HG03095 (cell line): ENCODE results near the gene CNDP1.
"Not testable (repeated sequence)": the region's sequence is repeated elsewhere in the genome, so short reads cannot be mapped to it uniquely, and the experiment has no call there.

Experiments
- ATAC-seq: cut with Tn5 transposase; IDR thresholded peaks from one replicate; pipeline ENCODE4 v1.9.1; 2021; ENCODE audit warnings: moderate library complexity; ENCODE audit not compliant: unreplicated experiment

CNDP1 gene

DNA sequence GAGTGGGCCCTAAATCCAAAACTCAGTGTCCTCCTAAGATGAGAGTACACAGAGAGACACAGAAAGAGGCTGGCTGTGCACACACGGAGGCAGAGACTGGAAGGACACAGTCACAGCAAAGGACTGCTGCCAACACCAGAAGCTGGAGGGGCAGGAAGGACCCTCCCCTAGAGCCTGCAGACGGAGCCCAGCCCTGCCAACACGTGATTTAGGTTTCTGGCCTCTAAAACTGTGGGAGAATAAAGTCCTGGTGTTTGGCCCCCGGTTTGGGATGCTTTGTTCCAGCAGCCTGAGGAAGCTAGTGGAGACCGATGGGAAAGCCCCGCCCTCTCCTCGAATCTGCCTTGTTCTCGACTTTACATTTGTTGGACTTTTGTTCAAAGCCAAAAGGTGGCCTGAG is 10.6 kb downstream of the CNDP1 start:
- no peak for ATAC-seq

DNA sequence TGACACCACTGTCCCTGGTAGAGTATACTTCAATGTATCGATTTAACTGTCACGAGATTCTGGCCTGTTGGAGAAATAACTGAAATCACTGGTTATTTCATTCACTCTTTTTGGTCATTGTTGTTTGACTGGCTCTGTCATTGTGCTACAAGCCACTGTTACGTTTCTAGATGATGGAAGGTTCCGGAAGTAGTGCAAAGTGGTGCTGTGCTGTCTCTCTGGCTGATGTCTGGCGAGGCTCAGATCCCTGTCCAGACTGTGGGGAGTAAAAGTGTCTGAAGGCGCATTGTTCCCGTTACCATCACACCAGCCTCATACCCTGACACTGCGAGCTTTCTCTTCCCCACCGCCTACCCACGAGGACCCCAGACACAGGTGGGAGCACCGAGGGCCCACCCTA is 11.7 kb downstream of the CNDP1 start:
- no peak for ATAC-seq

DNA sequence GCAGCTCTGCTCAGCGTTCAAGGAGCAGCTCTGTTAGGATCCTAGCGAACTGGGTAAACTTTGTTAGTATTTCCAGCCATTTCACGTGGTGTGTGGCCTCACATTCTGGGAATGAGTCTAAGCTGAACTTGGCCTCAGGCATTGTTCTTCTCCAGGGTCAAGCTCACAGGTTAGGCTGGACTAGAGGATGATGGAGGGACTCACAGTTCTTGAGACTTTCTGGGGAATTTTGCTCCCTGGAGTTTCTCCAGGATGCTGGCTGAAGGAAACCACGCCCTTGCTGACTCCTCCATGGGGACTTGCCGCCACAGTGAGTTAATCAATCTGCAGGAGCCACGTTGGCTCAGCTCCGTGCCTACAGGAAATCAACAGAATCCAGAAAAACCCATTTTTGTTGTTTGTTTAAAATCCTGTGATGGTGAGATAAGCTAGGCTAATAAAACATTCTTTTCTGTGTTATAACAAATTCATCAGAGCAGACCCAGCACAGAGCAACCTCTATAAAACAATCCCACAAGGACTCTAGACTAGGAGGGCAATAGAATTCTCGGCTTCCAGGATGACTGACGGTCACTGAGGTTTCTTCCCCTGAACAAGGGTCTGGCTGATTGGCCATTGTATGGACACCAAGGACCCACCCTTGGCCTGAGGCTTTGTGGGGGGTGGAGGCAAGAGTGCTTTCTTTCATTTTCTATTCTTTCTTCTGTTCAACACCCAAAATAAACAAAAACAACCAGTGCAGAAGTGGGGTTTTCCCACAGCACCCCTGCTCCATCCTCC is 12.6 kb downstream of the CNDP1 start:
- no peak for ATAC-seq

DNA sequence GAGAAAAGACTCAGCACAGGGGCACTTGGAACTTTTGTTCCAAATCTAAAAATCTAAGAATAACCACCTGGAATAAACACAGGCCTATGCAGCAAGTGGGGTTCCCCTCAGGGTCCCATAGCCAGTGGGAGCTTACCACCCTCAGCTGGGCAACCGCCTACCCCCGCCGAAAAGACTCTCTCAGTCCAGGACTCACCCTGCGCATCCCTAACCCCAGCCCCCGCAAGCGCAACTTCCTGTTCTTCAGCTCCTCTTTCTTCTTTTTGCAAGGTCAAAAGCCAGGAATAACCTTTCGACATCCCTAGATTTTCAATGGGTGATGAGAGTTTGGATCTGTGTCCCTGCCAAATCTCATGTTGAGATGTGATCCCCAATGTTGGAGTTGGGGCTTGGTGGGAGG is 13.6 kb downstream of the CNDP1 start:
- no peak for ATAC-seq

DNA sequence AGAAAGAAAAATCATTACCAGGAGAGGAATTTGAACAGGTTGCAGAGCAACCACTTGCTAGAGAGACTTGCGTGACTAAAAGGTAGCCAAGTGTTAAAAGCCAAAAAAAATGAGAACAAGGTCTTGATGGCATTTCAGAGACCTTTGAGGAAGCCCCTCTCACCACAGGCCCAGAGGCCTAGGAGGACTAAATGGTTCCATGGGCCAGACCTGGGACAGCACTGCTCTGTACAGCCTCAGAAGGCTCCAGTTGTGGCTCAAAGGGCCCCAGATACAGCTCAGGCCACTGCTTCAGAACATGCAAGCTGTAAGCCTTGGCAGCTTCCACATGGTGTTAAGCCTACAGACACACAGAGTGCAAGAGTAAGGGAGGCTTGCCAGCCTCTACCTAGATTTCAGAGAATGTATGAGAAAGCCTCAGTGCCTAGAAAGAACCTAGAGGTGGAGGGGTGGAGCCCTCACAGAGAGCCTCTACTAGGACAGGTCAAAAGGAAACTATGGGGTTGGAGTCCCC is 15.3 kb downstream of the CNDP1 start:
- no peak for ATAC-seq

DNA sequence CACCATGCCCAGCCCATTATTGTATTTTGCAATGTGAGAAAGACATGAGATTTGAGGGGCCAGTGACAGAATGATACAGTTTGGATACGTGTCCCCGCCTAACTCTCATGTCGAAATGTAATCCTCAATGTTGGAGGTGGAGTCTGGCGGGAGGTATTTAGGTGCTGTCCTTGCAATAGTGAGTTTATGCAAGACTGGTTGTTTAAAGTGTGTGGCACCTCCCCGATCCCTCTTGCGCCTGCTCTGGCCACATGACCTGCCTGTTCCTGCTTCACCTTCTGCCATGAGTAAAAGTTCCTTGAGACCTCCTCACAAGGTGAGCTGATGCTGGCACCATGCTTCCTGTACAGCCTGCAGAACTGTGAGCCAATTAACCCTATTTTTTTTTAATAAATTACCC is 16.6 kb downstream of the CNDP1 start:
- ATAC-seq, result no peak

DNA sequence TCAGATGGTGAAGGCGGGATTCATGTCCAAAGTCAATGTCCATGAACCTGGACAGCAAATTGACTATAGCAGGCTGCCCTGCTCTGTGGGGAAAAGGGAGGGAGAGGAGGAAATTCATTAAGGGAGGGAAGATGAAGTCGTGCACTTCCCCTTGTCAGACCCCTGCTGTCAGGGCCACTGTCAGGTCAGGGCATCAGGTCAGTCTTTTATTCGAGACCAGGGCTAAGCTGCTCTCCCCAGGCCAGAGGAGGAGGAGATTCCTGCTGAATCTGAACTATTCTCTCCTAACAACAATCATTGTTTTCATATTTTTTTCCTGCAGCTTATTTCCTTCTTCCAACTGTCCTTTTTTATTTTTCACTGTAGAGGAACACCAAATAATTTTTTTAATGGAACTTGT is 17.2 kb downstream of the CNDP1 start:
- no peak for ATAC-seq

DNA sequence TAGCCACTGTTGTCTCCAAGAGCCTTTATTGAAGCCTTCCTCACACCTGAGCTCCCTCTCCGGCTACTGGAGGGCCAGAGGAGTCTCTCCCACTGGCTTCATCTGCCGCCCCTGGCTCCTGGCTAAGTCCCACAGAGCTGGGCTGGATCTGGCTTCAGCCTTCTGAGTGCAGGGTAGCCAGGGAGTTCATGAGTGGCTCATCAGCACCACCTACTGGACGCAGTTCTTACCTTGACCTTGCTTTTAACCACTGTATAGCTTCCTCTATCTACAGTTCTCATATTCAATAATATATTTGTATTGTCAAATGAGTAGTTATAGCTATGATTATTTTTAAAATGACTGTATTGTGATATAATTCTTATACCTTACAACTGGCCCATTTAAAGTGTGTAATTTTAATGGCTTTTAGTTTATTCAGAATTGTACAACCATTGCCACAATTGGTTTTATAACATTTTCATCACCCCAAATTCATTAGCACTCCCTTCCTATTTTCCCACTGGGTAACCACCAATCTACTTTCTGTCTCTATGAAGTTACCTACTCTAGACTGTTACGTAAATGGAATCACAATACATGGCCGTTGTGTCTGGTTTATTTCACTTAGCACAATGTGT is 17.7 kb downstream of the CNDP1 start:
- ATAC-seq, result peak; percentile 99

DNA sequence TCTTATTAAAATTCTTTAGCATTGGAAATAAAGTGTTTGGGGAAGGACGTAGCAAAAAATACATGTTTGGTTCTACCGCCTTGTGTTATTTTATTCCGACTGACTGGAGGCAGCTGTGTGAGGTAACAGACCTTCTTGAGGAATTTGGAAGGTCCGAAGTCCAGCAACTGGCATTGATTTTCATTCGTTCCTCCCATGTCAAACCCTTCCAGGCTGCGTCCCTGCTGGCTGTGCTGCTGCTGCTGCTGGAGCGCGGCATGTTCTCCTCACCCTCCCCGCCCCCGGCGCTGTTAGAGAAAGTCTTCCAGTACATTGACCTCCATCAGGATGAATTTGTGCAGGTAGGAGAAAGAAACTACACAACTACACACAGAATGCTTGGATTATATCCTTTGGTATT is 21.8 kb downstream of the CNDP1 start:
- ATAC-seq, result no peak

DNA sequence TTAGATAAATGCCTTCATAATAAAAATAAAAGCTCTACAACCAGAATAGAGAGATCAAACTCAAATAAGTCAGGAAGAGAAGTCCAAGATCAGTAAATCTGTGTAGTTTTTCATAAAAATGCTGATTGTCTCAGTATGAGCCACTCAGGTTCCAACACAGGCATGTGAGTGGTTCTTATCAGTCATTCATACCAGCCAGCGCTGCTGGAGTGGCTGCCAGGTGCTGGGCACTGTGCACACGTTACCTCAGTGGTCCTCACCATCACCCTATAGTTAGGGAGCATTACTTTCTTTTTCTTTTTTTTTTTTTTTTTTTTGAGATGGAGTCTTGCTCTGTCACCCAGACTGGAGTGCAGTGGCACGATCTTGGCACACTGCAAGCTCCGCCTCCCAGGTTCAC is 23.8 kb downstream of the CNDP1 start:
- ATAC-seq, result no peak

DNA sequence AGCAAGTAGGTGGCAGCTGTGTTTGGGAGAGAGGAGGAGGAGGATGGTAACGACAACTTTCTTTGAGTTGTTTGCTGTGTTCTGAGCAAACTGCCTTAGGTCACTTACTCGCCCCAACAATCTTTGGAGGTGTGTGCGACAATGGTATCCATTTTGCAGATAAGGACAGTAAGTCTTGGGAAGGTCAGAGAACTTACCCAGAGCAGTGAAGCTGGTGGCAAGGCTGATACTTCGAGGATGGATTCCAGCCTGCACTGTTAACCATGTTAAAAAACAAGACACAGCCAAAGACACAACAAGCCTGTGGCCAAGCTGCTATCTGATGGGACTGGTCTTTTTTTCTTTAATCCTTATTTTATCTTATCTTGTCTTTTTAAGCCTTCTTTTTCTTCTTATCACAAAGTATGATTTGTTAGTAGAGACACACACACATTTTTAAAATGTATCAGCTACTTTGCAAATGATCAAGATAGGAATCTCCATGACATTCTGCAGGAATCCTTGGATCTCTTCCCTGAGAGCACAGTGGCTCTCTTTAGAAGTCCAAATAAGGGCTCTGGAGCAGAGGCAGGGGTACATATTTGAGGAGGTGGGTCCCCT is 27.9 kb downstream of the CNDP1 start:
- ATAC-seq, result no peak

DNA sequence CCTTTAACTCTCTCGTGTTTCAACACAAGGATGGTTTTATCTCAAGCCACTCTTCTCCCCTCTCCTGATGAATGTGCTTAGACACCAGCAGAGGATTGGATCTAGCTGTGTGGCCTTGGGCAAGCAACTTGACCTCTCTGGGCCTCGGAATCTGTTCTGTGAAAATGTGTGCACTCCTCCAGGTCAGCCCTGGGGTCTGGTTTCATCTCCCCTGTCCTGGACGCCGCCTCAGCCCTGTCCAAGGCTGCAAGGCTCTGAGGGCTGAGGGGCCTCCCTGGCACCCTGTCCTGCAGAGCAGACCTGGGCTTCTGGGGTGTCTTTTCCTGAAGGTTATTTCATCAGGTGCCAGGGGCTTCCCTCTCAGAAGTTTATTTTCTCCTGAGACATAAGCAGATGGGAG is 28.5 kb downstream of the CNDP1 start:
- ATAC-seq, result no peak

DNA sequence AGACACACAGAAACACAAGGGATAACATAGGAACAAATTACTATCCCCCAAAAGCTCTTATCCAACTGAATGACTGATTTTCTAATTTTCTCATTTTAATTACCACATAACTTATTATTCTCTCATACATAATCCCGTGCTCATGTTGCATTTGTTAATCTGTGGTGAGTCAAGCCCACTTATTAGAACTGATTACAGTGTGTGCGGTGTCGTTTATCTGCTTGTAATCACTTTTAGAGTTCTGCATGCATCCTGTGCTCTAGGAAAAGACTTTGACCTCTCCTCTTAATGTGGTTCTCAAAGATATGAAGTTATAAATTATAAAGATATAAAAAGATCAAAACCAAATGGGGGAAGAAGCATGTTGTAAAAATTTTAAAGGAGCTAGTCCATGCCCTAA is 29.7 kb downstream of the CNDP1 start:
- ATAC-seq, result no peak

DNA sequence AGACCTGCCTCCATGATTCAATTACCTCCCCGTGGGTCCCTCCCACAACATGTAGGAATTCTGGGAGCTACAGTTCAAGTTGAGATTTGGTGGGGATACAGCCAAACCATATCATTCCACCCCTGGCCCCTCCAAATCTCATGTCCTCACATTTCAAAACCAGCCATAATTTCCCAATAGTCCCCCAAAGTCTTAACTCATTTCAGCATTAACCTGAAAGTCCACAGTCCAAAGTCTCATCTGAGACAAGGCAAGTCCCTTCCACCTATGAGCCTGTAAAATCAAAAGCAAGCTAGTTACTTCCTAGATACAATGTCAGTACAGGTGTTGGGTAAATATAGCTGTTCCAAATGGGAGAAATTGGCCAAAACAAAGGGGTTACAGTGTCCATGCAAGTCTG is 30.9 kb downstream of the CNDP1 start:
- ATAC-seq, result not testable (repeated sequence)

DNA sequence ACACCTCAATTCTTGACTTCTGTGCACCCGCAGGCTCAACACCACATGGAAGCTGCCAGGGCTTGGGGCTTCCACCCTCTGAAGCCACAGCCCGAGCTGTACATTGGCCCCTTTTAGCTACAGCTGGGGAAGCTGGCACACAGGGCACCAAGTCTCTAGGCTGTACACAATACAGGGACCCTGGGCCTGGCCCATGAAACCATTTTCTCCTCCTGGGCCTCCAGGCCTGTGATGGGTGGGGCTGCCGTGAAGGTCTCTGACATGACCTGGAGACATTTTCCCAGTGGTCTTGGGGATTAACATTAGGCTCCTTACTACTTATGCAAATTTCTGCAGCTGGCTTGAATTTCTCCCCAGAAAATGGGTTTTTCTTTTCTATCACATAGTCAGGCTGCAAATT is 31.7 kb downstream of the CNDP1 start:
- ATAC-seq, result not testable (repeated sequence)

DNA sequence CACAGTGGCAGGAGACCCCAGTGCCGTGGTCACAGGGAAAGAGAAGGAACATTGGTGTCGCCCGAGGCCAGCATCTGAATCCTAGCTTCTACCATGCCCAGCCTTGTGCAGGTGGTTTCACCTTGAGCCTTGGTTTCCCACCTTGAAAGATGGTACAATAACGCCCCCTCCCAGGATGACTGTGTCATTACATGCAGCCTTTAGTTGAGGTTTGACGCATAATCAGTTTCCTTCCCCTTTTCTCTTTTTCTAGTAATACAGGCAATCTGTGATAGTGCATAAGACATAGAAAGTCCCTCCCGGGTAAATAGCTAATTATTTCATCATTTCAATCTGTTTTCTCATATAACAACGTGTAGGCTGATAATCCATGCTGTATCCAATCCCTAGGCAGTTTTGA is 33.5 kb downstream of the CNDP1 start:
- ATAC-seq, result no peak

DNA sequence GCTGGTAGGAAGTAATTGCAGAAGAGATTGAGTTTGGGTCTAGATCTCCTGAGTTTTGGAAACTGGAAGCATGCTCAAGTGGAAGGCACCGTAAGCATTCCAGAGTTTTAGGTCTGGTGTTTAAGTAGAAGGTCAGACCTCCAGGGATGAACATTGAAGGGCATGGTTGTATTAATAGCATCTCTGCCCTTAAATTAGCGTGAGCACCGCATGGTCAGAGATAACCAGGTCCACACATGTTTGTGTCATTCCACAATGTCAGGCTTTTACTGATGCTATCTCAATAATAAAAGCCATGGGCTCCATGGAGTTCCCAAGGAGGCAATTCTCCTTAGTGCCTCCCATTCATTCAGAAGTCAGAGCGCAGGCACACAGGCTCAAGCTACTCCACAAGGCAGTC is 35.1 kb downstream of the CNDP1 start:
- ATAC-seq, result no peak

DNA sequence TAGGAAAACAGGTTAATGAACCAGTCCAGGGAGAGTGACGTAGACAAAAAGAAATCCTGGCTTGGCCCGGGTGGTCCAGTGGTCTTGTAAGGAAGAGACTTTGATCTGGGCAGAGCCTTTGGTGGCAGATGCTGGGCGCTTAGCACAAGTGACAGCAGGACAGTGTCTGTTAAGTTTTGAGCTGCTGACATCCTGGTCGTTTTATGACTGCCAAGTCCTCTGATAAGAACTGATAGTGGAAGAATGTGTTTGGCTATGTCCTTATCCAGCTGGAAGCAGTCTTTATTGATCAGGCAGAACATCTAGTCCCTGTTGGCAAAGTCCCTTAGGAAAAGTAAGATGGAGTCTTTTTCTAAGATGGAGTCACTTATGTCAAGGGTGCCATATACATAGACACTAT is 36.0 kb downstream of the CNDP1 start:
- ATAC-seq, result no peak

DNA sequence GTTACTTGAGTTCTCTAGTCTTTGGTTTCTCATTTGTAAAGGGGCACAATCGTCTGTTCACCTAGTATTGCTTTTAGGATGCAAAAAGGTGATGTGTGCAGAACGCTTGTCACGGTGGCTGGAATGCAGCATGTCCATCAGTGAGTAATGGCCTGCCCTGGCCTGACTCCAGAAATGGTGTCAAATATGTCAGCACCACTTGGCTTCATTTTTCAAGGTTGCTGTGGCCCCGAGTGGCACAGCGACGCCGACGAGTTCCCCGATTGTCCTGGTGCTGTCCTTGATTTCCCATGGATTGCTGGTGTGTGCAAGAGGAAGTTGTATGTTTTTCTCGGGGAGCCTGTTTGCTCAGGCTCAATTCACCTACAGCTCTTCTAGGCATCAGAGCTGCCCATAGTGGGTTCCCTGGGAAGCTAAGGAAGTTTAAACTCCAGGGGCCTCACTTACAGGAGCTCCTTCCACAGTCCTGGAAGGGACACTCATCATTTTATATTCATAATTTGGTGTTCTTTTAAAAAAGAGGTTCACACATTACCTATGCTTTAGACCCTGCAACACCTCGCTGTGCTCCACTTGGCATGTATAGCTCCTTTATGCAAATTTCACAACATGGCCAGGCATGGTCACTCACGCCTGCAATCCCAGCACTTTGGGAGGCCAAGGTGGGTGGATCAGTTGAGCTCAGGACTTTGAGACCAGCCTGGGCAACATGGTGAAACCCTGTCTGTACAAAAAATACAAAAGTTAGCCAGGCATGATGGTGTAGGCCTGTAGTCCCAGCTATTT is 37.8 kb downstream of the CNDP1 start:
- ATAC-seq, result no peak

DNA sequence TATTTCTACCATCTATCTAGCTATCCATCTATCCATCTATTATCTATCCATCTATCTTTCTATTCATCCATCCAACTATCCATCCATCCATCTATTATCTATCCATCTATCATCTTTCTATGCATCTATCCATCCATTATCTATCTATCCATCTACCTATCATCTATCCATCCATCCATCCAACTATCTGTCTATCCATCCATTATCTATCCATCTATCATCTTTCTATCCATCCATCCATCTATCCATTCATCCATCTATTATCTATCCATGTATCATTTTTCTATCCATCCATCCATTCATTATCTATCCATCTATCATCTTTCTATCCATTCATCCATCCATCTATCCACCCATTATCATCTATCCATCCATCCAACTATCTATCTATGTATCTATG is 38.8 kb downstream of the CNDP1 start:
- ATAC-seq, result no peak

DNA sequence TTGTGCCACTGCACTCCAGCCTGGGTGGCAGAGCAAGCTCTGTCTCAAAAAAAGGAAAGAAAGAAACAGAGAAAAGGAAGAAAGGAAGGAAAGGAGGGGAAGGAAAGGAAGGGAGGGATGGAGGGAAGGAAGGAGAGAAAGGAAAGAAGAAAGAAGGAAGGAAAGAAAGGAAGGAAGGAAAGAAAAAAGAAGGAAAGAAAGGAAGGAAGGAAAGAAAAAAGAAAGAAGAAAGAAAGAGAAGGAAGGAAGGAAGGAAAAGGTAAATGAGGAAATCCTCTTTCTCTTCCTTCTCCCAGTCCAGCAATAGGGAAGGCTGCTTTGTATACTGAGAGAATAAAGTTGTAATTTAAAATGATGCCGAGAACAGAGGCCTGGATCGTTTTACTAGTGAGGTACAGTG is 40.6 kb downstream of the CNDP1 start:
- ATAC-seq, result no peak
